ENCODE measurements around the gene UNC13D. TPM values are rescaled to one million over a fixed set of nuclear protein-coding genes. Genes with fewer than 3 reads are reported as not detected.
"Not testable (repeated sequence)": the region's sequence is repeated elsewhere in the genome, so short reads cannot be mapped to it uniquely, and the experiment has no call there.

The UNC13D gene
- total and polyA plus RNA-seq, 4 experiments from 2014 or later, result 39.6 to 171 (median 120) TPM

GRCh38 chr17:75875182-75875939, 31.2 kb upstream of the UNC13D start:
- no peaks in the 10 kb centered on the region for H3K9me3 Mint-ChIP-seq
- peaks cover 57% of the 10 kb centered on the region for H3K4me1 ChIP-seq (ENCODE audit: insufficient read depth, low read length)
- CTCF ChIA-PET (ENCODE audit: partially characterized antibody), result interaction anchor here (0.6 to 14.1 kb wide), 12 partner anchors 8 to 552 kb away, joined by 3 to 266 read pairs (median 5); partner anchors contain the start of genes TRIM65, UNC13D, UNK and WBP2
- no peaks in the 10 kb centered on the region for H3K27me3 ChIP-seq (ENCODE audit: insufficient read depth, low read length)
- no peaks in the 10 kb centered on the region for H3K27me3 Mint-ChIP-seq
- peak overlapping the region; percentile 87 to 97 (median 93) for H3K27ac Mint-ChIP-seq
- peak overlapping the region; percentile 89 to 95 (median 91) for H3K4me3 Mint-ChIP-seq
- H3K36me3 ChIP-seq (ENCODE audit: insufficient read depth, low read length), result no peaks in the 10 kb centered on the region
- peaks cover 0 to 8% of the 10 kb centered on the region in 2 donors for H3K36me3 Mint-ChIP-seq
- peak overlapping the region in 1 of 2 donors; percentile 61 for H3K4me3 ChIP-seq (ENCODE audit: low read length in 2 of 2)
- POLR2A ChIA-PET (ENCODE audit: partially characterized antibody), result interaction anchor here (0.5 to 16.3 kb wide), 19 partner anchors 8 to 860 kb away, joined by 3 to 563 read pairs (median 4); partner anchors contain the start of genes ACOX1, MRPL38, TEN1 and TRIM65
- no peaks in the 10 kb centered on the region for H3K9me3 ChIP-seq (ENCODE audit: control insufficient read depth in 1 of 2, low read length in 2 of 2)
- peak overlapping the region; percentile 56 for H3K27ac ChIP-seq (ENCODE audit: low read depth, low read length)
- no peak for DNase-seq
- intact Hi-C loops (cut with micrococcal nuclease), result no loop called here
- peaks cover 30 to 59% (median 44%) of the 10 kb centered on the region in 4 donors for H3K4me1 Mint-ChIP-seq

- Mint-ChIP-seq H3K4me3 (peak overlapping the region in 4 of 8 donors; percentile 29 to 61 (median 44)), H3K36me3 (peaks cover 0 to 8% of the 10 kb centered on the region in 2 donors), H3K27me3 (no peaks in the 10 kb centered on the region), H3K27ac (peak overlapping the region; percentile 35 to 95 (median 75)), H3K9me3 (no peaks in the 10 kb centered on the region), H3K4me1 (peaks cover 30 to 59% (median 44%) of the 10 kb centered on the region in 4 donors)
- POLR2A ChIA-PET (ENCODE audit: partially characterized antibody), result interaction anchor here (1.0 to 16.3 kb wide), 9 partner anchors 7 to 98 kb away, joined by 4 to 563 read pairs (median 19); partner anchors contain the start of genes MRPL38, TRIM65, UNC13D and UNK
- H3K4me3 ChIP-seq (ENCODE audit: low read length in 2 of 2), result no peak overlapping the region
- no peak for DNase-seq
- CTCF ChIA-PET (ENCODE audit: partially characterized antibody), result interaction anchor here (0.6 to 14.1 kb wide), 6 partner anchors 16 to 551 kb away, joined by 3 to 266 read pairs (median 9); partner anchors contain the start of genes TRIM65, UNK and WBP2
- intact Hi-C loops (cut with micrococcal nuclease), result no loop called here
- no peaks in the 10 kb centered on the region for H3K27me3 ChIP-seq (ENCODE audit: insufficient read depth, low read length)
- H3K27ac ChIP-seq (ENCODE audit: low read depth, low read length), result no peak overlapping the region
- no peaks in the 10 kb centered on the region for H3K9me3 ChIP-seq (ENCODE audit: control insufficient read depth in 1 of 2, low read length in 2 of 2)
- H3K36me3 ChIP-seq (ENCODE audit: insufficient read depth, low read length), result no peaks in the 10 kb centered on the region
- peaks cover 57% of the 10 kb centered on the region for H3K4me1 ChIP-seq (ENCODE audit: insufficient read depth, low read length)
These were observed 30.3 kb upstream of the UNC13D start for GRCh38 chr17:75874323-75875181.

DNA sequence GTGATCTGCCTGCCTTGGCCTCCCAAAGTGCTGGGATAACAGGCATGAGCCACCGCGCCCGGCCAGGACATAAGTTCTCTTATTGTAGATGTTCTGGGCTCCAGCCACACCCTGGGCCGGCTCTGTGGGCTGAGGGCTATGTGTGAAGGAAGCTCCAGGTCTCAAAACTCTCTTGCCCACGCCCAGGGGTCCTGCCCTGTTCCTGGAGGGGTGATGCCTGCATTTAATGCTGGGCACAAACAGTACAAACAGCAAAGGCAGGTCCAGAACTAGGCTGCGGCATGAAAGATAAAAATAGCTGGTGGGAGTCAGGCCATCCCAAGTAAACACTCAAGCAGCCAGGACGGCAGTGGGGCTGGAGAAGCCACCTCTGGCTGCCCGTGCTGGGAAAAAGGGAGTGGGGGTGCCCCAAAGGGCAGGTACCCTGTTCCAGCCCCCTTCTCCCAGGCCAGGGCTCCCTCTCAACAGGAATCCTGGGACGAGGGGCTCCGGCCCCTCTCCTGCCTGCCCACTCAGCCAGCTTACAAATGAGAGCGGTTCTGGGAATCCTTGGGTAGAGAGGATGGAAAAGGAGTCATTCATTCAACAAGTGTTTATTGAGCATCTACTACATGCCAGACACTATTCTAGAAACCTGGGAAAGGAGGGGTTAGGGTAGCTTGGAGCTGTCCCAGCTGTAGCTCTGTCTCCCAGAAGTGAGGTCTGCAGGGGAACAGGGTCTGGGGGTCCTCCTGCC, 29.6 kb upstream of the UNC13D start:
- intact Hi-C loops (cut with micrococcal nuclease), result no loop called here
- no peak overlapping the region for H3K4me3 ChIP-seq (ENCODE audit: low read length in 2 of 2)
- ChIA-PET CTCF (ENCODE audit: partially characterized antibody) (interaction anchor here (1.2 to 14.1 kb wide), 2 partner anchors 15 to 25 kb away, joined by 4 to 266 read pairs; partner anchors contain the start of gene WBP2), POLR2A (ENCODE audit: partially characterized antibody) (interaction anchor here (0.9 to 16.3 kb wide), 6 partner anchors 20 to 480 kb away, joined by 4 to 563 read pairs (median 17); partner anchors contain the start of genes MRPL38, PRPSAP1, TRIM65 and UNC13D)
- peaks cover 28 to 56% (median 42%) of the 10 kb centered on the region in 4 donors for H3K4me1 Mint-ChIP-seq
- no peak for DNase-seq
- H3K4me1 ChIP-seq (ENCODE audit: insufficient read depth, low read length), result peaks cover 53% of the 10 kb centered on the region
- peak overlapping the region in 3 of 8 donors; percentile 46 to 65 (median 61) for H3K4me3 Mint-ChIP-seq
- no peak overlapping the region for H3K27ac ChIP-seq (ENCODE audit: low read depth, low read length)
- H3K27me3 ChIP-seq (ENCODE audit: insufficient read depth, low read length), result no peaks in the 10 kb centered on the region
- H3K27me3 Mint-ChIP-seq, result no peaks in the 10 kb centered on the region
- no peaks in the 10 kb centered on the region for H3K9me3 Mint-ChIP-seq
- peaks cover 0 to 8% of the 10 kb centered on the region in 2 donors for H3K36me3 Mint-ChIP-seq
- no peaks in the 10 kb centered on the region for H3K9me3 ChIP-seq (ENCODE audit: control insufficient read depth in 1 of 2, low read length in 2 of 2)
- H3K36me3 ChIP-seq (ENCODE audit: insufficient read depth, low read length), result no peaks in the 10 kb centered on the region
- H3K27ac Mint-ChIP-seq, result peak overlapping the region; percentile 57 to 99 (median 95)

- POLR2A ChIA-PET (ENCODE audit: partially characterized antibody), result interaction anchor here (0.9 to 16.3 kb wide), 11 partner anchors 11 to 481 kb away, joined by 3 to 563 read pairs (median 6); partner anchors contain the start of genes MRPL38, PRPSAP1, TRIM65 and UNC13D
- Mint-ChIP-seq H3K27me3 (no peaks in the 10 kb centered on the region), H3K9me3 (no peaks in the 10 kb centered on the region), H3K36me3 (peaks cover 0 to 8% of the 10 kb centered on the region in 2 donors), H3K4me1 (peaks cover 27 to 54% (median 40%) of the 10 kb centered on the region in 4 donors), H3K27ac (peak overlapping the region; percentile 90 to 99 (median 97)), H3K4me3 (peak overlapping the region in 7 of 8 donors; percentile 48 to 78 (median 73))
- intact Hi-C loops (cut with micrococcal nuclease), result no loop called here
- Histone ChIP-seq H3K4me1 (ENCODE audit: insufficient read depth, low read length) (peaks cover 50% of the 10 kb centered on the region), H3K36me3 (ENCODE audit: insufficient read depth, low read length) (no peaks in the 10 kb centered on the region), H3K27ac (ENCODE audit: low read depth, low read length) (peak overlapping the region; percentile 60), H3K9me3 (ENCODE audit: control insufficient read depth in 1 of 2, low read length in 2 of 2) (no peaks in the 10 kb centered on the region), H3K4me3 (ENCODE audit: low read length in 2 of 2) (peak overlapping the region in 1 of 2 donors; percentile 16), H3K27me3 (ENCODE audit: insufficient read depth, low read length) (no peaks in the 10 kb centered on the region)
- CTCF ChIA-PET (ENCODE audit: partially characterized antibody), result interaction anchor here (0.9 to 14.1 kb wide), 6 partner anchors 14 to 74 kb away, joined by 3 to 266 read pairs (median 3); partner anchors contain the start of genes TRIM65 and WBP2
- peak; percentile 71 to 82 (median 79) for DNase-seq
These were observed 28.5 kb upstream of the UNC13D start for GRCh38 chr17:75872434-75873351.

DNA sequence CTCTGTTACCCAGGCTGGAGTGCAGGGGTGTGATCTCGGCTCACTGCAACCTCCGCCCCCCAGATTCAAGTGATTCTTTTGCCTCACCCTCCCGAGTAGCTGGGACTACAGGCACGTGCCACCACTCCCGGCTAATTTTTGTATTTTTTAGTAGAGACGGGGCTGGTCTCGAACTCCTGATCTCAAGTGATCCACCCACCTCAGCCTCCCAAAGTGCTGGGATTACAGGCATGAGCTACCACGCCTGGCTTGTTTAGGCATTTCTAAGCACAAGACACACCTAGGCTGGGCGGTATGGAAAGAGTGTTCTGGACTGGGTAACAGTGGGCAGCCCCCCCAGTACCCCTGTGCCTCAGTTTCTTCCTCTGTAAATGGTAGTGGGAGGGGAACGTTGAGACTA, 26.0 kb upstream of the UNC13D start:
- H3K27ac ChIP-seq (ENCODE audit: low read depth, low read length); H3K36me3 ChIP-seq (ENCODE audit: insufficient read depth, low read length); DNase-seq; intact Hi-C loops (cut with micrococcal nuclease); H3K27me3 ChIP-seq (ENCODE audit: insufficient read depth, low read length); H3K4me3 ChIP-seq (ENCODE audit: low read length in 2 of 2); H3K36me3 Mint-ChIP-seq; H3K9me3 Mint-ChIP-seq; H3K4me3 Mint-ChIP-seq; H3K27me3 Mint-ChIP-seq; H3K9me3 ChIP-seq (ENCODE audit: control insufficient read depth in 1 of 2, low read length in 2 of 2): not testable (repeated sequence)
- H3K4me1 Mint-ChIP-seq, result peaks cover 12 to 38% (median 26%) of the 10 kb centered on the region in 4 donors
- CTCF ChIA-PET (ENCODE audit: partially characterized antibody), result interaction anchor here (14.1 kb wide), 1 partner anchor 12 kb away, joined by 266 read pairs; the partner anchor contains the start of gene WBP2
- H3K4me1 ChIP-seq (ENCODE audit: insufficient read depth, low read length), result peaks cover 27% of the 10 kb centered on the region
- POLR2A ChIA-PET (ENCODE audit: partially characterized antibody), result interaction anchor here (1.1 to 16.3 kb wide), 3 partner anchors 16 to 96 kb away, joined by 3 to 563 read pairs (median 5); partner anchors contain the start of genes TRIM65, UNC13D and WBP2
- H3K27ac Mint-ChIP-seq, result peak overlapping the region in 3 of 7 donors; percentile 6 to 53 (median 13)
